Fibroblast of lung (primary cell): ENCODE measurements around the gene GRAMD4.

Experiments
- CTCF ChIP-seq, 2 donors: IDR thresholded peaks in 1 of 2; conservative IDR thresholded peaks in 1 of 2; 1 replicate in 1 of 2; 2 replicates in 1 of 2; pipeline ENCODE4 v1.5.1; 2011 to 2012; ENCODE audit warnings: low read length in 2 of 2, control low read depth in 1 of 2, inconsistent platforms in 1 of 2, low read depth in 1 of 2, mild to moderate bottlenecking in 1 of 2
- EZH2 ChIP-seq: IDR thresholded peaks from 2 replicates; pipeline ENCODE4 v1.5.1; 2012; ENCODE audit warnings: low read length, control low read depth, mild to moderate bottlenecking; ENCODE audit errors: missing control alignments

GRCh38 chr22:46652081-46652846 lies 32.1 kb downstream of the GRAMD4 start:
- TF ChIP-seq CTCF (conservative IDR thresholded peaks at IDR 0.05 in 1 of 2, IDR thresholded peaks at IDR 0.05 in 1 of 2; ENCODE audit: low read depth in 1 of 2, low read length in 2 of 2) (no peak), EZH2 (no peak)
